Bronchial epithelial cell (primary cell): ENCODE measurements around the gene ACTN2. TPM values are rescaled to one million over a fixed set of nuclear protein-coding genes. Genes with fewer than 3 reads are reported as not detected.

Source experiments
- DNase-seq: peaks from one replicate; pipeline ENCODE4 v3.0.0-alpha.2; 2010; ENCODE audit warnings: low read depth
- FAIRE-seq: peaks from 2 replicates; lab custom pipeline; 2011; peaks lifted over from hg19 to GRCh38; lab: Jason Lieb, UNC
- H3K27me3 ChIP-seq: 2 replicates; pipeline ENCODE4 v1.5.1; 2011; ENCODE audit warnings: low read length; ENCODE audit not compliant: control insufficient read depth, insufficient read depth
- H3K36me3 ChIP-seq: 2 replicates; pipeline ENCODE4 v1.5.1; 2011; ENCODE audit warnings: low read length; ENCODE audit not compliant: control insufficient read depth, insufficient read depth
- H3K4me3 ChIP-seq: 2 replicates; pipeline ENCODE4 v1.5.1; 2011; ENCODE audit warnings: mild to moderate bottlenecking, low read depth, low read length, control low read depth
- total RNA-seq: library from RNA; depleted of rRNA; stranded (reverse); fragments of >200 nt; gene quantifications from 2 replicates; pipeline ENCODE4 v1.2.1, GENCODE V29; 2014
- TF ChIP-seq, protein P1 (sequence below): IDR thresholded peaks from 2 replicates; pipeline ENCODE4 v1.5.1; 2011; ENCODE audit warnings: mild to moderate bottlenecking, moderate library complexity, low read length, control low read depth, inconsistent platforms; ENCODE audit not compliant: insufficient read depth, severe bottlenecking

Gene ACTN2
- total RNA-seq, 1 donor from 2014 or later = 0.79 TPM

- Histone ChIP-seq H3K4me3 (peak within 1 kb of the TSS; percentile 98), H3K36me3 (no peaks in the 10 kb centered on the region), H3K27me3 (no peaks in the 10 kb centered on the region)
- DNase-seq = peak; percentile 92
- TF ChIP-seq, protein P1, sequence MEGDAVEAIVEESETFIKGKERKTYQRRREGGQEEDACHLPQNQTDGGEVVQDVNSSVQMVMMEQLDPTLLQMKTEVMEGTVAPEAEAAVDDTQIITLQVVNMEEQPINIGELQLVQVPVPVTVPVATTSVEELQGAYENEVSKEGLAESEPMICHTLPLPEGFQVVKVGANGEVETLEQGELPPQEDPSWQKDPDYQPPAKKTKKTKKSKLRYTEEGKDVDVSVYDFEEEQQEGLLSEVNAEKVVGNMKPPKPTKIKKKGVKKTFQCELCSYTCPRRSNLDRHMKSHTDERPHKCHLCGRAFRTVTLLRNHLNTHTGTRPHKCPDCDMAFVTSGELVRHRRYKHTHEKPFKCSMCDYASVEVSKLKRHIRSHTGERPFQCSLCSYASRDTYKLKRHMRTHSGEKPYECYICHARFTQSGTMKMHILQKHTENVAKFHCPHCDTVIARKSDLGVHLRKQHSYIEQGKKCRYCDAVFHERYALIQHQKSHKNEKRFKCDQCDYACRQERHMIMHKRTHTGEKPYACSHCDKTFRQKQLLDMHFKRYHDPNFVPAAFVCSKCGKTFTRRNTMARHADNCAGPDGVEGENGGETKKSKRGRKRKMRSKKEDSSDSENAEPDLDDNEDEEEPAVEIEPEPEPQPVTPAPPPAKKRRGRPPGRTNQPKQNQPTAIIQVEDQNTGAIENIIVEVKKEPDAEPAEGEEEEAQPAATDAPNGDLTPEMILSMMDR = no peak
- FAIRE-seq = peak; percentile 83
These were observed 108.9 kb downstream of the ACTN2 start, which contains the start of gene MTR for GRCh38 chr1:236795035-236795756. TSS of gene MTR (plus strand) at chr1:236795292. CDS start at chr1:236795704, 412 bp downstream.

DNA sequence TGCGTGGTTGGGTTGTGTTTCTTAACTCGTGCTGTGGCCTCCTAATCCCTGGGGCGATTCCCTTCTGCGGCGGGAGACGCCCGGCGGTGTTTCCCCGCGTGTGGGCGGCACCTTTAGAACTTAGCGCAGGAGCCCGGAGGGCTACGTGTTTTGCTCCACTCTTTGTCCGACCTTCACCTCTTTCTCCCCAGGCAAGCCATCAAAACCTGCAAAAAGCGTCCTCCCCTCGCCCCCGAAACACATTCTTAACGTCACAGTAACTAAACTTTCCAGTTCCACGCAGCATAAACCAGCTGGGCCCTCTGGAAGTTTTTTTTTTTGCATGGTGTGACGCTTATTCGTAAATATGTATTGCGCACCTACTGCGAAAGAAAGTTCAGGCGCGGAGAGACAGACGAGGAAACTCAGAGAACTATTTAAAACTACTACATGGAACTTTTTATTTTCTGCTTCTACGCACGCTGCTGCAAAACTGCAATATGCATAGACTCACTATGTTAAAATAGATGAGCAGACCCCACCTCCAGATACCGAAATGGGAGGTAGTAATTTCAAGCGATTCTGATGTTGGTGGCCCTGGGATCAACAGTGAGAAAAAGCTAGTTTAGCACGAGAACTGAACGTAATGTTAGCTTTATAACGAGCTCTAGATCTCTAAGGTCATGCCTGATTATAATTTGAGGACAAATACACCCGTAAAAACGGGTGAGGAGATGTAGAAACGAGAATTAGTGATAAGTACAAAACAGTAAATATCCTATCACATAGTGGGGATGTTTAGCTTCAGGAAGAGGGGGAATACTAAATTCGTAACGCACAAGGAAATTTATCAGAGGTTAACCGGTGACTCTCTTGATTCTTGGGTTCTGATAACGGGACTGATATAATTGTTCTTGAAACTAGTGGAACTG lies 109.7 kb downstream of the ACTN2 start:
- peak overlapping the region; percentile 98 for H3K4me3 ChIP-seq
- TF ChIP-seq, protein P1 = no peak
- FAIRE-seq = no peak
- H3K27me3 ChIP-seq = no peaks in the 10 kb centered on the region
- DNase-seq = peak; percentile 56
- H3K36me3 ChIP-seq = no peaks in the 10 kb centered on the region

DNA sequence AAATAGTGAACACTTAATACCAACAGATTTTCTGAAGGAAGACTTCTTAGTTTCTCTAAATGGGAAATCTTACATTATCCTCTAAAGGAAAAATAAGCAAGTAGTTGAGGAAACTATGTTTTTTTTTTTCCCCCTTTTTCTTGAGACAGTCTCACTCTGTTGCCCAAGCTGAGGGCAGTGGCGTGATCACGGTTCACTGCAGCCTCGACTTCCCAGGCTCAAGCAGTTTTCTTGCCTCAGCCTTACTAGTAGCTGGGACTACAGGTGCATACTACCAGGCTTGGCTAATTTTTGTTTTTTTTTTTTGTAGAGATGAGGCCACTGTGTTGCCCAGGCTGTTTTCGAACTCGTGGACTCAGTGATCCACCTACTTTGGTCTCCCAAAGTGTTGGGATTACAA lies 112.7 kb downstream of the ACTN2 start:
- Histone ChIP-seq H3K4me3 (no peak overlapping the region), H3K36me3 (no peaks in the 10 kb centered on the region), H3K27me3 (no peaks in the 10 kb centered on the region)
- FAIRE-seq (no peak), DNase-seq (no peak)
- TF ChIP-seq, protein P1 = no peak

GRCh38 chr1:236800002-236800620 lies 113.8 kb downstream of the ACTN2 start:
- FAIRE-seq = no peak
- Histone ChIP-seq H3K27me3 (no peaks in the 10 kb centered on the region), H3K4me3 (no peak overlapping the region), H3K36me3 (no peaks in the 10 kb centered on the region)
- TF ChIP-seq, protein P1 = no peak
- DNase-seq = peak; percentile 81

GRCh38 chr1:236800623-236801022 lies 114.3 kb downstream of the ACTN2 start:
- TF ChIP-seq, protein P1 = no peak
- Histone ChIP-seq H3K27me3 (no peaks in the 10 kb centered on the region), H3K36me3 (no peaks in the 10 kb centered on the region)

More at GRCh38 chr1:236800623-236801022, 114.3 kb downstream of the ACTN2 start:
- DNase-seq (no peak), FAIRE-seq (no peak)
- H3K4me3 ChIP-seq = no peak overlapping the region
